GM18951 (cell line): ENCODE data around the gene TTC22.

Experiments
- POLR2A ChIP-seq: IDR thresholded peaks from 4 replicates; pipeline ENCODE4 v1.6.1; 2011; ENCODE audit warnings: mild to moderate bottlenecking; ENCODE audit not compliant: insufficient read length, insufficient read depth; ENCODE audit errors: extremely low read depth
- in situ Hi-C: fragments of 300-500 bp; cut with MboI; formaldehyde crosslinking; loops from one replicate; pipeline ENCODE4 v1.12.0; 2022; ENCODE audit warnings: low sequenced_read_pairs, mixed read lengths, inconsistent platforms; ENCODE audit not compliant: unreplicated experiment

Gene TTC22

DNA sequence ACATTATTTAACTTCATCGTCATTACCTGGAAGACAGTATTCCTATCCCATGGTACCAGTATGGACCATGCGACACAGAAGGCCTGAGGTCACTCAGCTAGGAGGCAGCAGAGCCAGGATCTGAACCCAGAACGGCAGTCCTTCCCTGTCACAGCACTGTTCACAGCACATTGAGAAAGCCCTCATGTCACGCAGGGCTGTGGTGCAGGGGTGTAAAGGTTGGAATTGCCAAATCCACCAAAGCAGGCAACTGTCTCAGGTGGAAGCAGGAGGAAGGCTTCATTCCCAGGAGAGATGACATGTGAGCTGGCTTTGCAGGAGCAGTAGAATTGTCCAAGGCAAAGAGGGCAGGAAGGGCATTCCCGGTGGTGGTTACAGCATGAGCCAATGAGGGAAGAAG lies 9.9 kb upstream of the TTC22 start:
- in situ Hi-C loops, result loop anchor here (10.0 kb wide), 1 partner anchor 136 kb away; no protein-coding TSS in a partner anchor
- TF ChIP-seq POLR2A, result no peak

DNA sequence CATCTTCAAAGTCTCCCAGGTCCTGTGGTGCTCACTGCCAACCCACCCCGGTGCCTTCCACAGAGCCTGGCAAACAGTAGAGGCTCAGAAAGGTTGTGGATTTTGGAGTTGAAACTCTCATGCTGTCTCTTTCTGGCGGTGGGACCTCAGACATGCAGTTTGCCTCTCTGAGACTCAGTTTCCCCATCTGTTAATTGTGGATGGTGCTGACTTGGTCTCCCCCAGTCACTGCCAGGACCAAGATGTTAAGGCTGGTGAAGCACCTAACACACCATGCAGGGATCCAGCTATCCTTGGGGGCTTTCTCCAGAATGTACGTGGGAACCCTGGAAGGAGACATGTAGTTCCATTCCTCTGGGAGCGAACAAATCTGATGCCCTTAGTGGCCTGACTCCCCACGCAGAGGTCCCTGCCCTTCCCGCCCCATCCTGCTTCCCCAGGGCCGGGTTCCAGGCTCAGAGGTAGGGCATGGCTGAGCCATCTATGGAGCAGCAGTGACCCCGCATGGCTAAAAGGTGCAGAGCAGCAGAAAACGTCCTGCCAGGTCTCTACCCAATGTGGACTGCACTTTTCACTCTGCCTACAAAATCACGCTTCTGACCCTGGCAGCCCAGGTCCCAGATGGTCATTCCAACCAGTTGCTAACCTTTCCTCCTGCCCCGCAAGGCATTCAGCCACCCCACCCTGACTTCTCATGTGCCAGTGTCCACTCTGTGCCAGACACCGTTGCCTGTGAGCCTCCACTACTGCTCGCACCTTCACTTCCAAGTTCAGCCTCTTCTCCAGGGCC lies 9.2 kb upstream of the TTC22 start:
- in situ Hi-C loops, result loop anchor here (10.0 kb wide), 1 partner anchor 136 kb away; no protein-coding TSS in a partner anchor
- TF ChIP-seq POLR2A, result no peak

DNA sequence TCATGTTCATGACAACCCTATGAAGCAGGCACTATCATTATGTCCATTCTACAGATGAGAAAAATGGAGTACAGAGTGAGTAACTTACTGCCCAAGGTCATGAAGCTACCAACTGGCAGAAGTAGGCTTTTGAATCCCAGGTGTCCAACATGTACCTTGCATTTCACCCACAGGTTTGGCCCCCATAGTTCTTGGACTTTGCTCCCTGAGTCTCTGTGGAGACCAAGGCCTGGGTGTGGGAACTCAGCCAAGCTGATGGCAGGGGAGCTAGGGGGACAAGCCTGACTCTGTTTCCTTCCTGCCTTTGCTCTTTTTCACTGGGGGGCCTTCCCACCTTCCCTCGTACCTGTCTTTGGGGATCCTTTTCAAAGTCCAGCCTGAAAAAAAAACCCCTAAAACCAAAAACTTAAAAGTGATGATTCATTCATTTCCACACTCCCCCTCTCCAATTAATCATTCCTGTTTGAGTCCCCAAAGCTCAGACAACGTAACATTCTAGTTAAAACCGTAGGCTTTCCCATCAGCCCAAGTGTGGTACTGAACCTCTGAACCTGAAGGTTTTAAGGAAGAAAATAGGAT lies 8.5 kb upstream of the TTC22 start:
- in situ Hi-C loops, result loop anchor here (10.0 kb wide), 1 partner anchor 135 kb away; no protein-coding TSS in a partner anchor
- no peak for TF ChIP-seq POLR2A

DNA sequence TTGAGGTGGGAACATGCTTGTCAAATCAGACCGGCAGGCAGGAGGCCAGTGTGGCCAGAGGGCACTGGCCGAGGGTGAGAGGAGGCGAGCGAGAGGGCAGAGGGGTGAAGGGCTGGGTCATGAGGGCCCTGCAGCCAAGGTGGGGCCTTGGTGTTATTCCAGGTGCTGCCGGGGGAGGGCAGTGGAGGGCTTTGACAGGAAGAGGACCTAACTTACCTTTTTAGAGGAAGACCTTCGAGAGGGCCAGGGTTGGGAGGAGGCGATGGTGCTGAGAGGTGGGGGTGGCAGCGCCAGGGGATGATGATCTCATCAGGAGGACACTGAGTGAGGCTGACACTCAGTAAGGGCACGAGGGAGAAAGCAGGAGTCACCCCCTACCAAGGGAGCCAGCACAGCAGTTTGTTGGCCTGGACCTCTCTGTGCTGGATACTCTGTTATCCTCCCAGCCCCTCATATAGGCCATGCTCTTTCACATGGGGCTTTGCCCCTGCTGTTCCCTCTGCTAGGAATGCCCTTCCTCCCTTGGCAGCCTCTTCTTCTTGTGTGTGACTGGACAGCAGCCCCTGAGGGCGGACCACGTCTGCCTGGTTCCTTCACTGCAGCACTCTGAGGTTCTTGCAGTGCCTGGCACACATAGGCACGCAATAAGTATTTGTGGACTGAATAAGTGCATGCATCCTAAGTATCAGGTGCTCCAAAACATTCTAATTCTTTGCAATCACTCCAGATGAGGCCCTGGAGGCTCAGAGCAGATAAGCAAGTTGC lies 7.5 kb upstream of the TTC22 start:
- in situ Hi-C loops, result no loop called here
- TF ChIP-seq POLR2A, result no peak

DNA sequence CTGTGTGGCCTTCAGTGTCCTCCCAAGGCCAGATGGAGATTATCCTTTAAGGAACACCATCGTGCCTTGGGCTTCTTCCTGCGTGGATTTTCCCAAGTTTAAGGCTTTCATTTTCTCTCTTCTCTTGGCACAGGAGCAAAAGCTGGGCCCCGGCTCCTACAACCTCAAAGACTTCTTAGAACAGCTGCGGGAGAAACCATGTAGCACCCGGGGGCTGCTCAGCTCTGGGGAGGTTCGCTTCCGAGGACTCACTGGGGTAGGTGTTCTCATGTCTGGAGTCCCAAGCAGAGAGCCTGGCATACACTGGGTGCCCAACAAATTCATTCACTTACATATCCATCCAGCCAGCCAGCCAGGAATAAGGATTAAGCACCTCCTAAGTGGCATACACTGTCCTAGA lies 6.6 kb upstream of the TTC22 start:
- in situ Hi-C loops, result no loop called here

DNA sequence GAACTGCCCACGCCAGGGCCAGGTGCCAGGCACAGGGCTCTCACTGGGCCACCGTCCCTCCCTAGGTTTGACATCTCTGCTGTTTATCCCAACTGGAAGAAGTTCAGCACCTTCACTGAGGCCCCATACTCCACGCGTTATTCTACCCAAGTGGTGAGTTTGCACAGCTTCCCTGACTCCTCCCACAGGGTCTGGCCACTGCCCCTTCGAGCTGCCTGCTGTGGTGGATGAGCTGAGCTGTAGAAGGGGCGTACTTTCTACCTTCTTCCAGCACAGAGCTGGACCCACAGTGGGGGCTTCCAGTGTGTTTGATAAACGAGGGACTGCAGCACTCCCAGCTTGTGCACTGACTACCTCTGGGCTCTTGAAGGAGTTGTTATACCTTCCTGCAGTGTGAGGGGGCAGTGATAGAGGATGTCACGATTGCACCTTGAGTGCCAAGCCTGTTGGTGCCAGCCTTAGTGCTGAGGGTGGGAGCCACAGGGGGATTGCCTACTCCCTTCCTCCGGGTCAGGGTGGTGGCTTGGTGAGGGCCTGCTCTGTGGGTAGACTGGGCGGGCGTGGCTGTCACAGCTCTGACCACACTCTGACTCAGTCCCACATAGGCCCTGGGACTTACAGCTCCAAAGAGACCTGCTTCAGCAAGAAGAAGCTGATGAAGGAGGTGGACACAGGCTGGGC lies 5.9 kb upstream of the TTC22 start:
- in situ Hi-C loops, result no loop called here
- no peak for TF ChIP-seq POLR2A

More for the DNA sequence above, 6.6 kb upstream of the TTC22 start:
- no peak for TF ChIP-seq POLR2A

DNA sequence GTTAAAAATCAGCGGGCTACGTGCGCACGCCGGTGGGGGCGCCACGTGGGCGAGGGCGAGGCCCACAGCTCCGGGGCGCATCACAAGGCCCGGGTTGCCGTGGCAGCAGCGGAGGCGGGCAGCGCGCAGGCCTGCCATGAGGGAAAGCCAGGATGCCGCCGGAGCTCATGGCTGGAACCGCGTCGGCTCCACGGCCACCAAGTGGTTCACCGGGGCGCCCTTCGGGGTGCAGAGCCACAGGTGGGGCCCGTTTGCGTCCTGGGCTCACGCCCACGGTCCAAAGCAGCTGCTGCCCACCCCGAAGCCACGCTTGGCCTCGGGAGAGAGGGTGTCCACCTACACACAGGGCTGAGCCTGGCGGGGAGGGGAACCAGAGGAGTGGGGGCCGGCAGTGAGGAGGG lies 4.9 kb upstream of the TTC22 start:
- in situ Hi-C loops, result no loop called here
- TF ChIP-seq POLR2A, result no peak

DNA sequence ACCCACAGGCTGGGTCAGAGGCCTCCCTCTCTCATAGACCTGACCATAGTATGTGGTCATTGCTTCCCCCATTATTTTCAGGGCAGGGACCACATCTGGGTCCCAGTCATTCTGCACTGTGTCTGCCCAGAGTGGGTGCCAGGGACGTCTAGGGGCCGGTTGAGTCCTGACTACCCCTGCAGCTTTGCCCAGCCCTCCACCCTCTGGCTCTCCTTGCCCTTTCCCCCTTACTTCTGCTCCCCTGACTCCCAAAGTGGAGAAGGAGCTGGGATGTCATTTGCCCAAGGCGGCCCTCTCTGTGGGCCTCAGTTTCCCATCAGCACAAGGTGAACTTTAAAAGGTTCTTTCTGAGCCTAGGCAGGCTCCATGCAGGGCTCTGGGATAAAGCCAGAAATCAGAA lies 4.3 kb upstream of the TTC22 start:
- TF ChIP-seq POLR2A, result no peak
- in situ Hi-C loops, result no loop called here

DNA sequence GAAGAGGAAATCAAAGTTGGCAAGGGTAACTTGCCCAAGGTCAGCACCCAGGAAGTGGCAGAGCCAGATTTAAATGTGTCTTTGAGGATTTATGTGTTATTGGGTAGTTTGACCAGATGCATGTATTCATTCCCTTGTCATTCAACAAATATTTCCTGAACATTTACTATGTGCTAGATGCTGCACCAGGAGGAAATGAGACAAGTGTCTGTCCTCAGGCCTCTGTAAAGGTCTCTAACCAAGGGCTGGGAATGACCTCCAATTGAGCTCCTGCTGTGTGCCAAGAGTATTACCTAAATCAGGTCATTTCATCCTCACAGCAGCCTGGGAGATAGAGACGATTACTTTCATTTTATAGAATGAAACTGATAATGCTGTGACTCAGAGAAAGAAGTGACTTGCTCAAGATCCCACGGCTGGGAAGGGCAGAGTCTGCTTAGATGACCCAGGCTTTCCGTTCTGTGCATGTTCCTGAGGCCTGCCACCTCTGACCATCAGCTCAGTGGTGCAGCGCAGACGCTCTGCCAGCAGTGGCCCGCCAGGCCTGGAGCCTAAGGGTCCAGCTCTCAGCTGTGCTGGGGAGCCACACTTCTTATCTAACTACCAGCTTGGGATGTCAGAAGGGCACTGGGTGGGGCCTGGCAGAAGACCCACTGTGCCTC lies 3.5 kb upstream of the TTC22 start:
- in situ Hi-C loops, result no loop called here
- no peak for TF ChIP-seq POLR2A

DNA sequence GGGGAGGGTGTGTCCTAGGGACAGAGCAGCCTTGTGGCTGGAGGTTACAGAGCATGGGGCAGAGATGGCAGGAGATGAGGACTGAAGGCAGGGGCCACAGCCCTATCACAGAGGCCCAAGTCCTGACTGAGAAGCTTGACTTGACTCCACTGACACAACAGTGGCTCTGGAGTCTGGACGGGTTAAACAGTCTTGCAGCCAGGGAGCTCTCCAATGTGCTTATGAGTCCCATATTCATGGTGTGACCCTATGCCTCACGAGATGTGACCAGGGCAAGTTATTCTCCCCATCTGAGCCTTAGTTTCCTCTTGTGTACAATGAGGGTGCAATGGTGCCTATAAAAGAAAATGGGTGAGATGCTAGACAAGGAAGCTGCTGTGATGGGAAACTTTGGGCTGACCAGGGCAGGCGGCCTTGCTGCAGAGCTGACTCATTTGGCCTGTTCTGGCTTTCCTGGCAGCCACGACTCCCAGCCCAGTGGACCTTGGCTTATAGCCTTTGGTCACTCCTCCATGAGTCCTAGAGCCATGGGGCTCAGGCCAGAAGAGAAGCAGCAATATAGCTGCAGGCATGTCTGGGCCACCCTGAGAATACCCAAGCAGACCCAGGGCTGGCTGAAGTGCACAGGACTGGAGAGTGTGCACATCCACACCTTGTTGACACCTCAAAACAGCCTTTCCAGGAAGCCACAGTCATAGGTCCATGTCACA lies 2.8 kb upstream of the TTC22 start:
- in situ Hi-C loops, result no loop called here

DNA sequence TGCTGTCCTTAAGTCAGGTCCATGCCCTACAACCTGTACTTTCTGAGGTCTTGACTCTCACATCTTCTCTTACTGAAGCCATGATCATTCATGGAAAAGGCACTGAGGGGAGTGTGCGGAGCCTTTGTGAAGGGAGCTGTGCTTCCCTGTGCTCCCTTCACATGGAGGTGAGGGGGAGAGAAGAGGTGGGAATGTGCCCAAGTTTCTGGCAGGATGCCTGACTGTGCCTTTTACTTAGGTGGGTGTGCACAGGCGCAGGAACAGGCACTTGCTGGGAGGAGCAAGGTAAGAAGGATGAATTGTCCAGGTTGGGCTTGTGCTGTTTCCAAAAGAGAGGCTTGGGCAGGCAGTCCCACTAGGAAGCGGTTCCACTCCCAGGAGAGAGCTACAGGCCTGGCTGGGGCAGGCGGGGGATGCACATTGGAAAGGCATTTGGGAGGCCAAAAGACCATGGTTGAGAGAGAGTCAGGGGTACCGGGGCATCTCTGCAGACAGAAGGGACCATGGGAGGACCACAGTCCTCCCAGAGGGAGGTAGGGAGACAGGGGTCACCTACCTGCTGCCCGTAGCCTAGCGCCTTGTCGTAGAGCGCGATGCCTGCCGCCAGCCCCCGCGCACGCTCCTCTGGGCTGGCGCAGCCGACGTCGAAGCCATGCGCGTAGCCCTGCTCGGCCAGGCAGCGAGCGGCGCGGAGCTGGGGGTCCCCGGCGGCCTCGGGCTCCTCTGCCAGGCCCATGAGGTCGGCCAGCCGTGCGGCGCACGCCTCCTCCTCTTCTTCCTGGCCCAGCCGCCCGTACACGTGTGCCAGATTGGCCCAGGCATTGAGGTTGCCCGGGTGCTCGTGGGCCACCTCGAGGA lies 853 bp downstream of the TTC22 start:
- no peak for TF ChIP-seq POLR2A
- in situ Hi-C loops, result no loop called here

More for the DNA sequence above, 2.8 kb upstream of the TTC22 start:
- TF ChIP-seq POLR2A, result no peak
